Stromal cell of bone marrow (primary cell): ENCODE measurements around the gene SYK.
"Not testable (repeated sequence)": the region's sequence is repeated elsewhere in the genome, so short reads cannot be mapped to it uniquely, and the experiment has no call there.

Source experiments
- DNase-seq: peaks from one replicate; pipeline ENCODE4 v3.0.0-alpha.2; 2012; ENCODE audit warnings: low read depth

The SYK gene

DNA sequence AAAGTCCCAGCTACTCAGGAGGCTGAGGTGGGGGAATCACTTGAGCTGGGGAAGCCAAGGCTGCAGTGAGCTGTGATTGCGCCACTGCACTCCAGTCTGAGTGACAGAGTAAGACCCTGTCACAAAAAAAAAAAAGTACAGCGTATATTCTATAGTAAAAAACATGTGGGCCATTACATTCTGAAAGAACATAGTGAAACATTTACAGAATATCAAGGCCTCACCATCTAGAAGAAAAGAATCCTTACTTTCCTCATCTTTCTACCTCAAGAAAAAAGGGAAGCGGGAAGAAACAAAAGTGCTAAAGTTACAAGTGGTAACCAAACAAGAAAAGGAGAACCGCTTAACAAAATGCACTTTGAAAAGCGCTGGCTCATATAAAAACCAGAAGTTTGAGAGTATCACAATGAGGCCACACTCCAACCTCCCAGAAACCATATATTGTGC is 5.7 kb upstream of the SYK start:
- DNase-seq: no peak

DNA sequence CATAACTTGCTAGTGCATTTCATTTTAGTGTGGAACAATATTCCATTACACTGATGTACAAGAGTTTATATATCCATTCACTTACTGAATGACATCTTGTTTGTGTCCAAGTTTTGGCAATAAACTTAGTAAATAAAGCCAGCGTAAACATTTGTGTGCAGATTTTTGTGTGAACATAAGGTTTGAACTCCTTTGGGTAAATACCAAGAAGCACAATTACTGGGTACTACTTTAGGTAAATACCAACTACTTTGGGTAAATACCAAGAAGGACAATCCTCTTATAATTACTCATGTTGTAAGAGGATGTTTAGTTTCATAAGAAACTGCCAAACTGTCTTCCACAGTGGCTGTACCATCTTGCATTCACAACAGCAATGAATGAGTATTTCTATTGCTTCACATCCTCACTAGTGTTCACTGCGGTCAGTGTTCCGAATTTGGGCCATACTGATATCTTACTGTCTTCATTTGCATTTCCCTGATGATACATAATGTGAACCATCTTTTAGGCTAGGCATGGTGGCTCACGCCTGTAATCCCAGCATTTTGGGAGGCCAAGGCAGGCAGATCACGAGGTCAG is 2.3 kb upstream of the SYK start:
- DNase-seq: no peak

DNA sequence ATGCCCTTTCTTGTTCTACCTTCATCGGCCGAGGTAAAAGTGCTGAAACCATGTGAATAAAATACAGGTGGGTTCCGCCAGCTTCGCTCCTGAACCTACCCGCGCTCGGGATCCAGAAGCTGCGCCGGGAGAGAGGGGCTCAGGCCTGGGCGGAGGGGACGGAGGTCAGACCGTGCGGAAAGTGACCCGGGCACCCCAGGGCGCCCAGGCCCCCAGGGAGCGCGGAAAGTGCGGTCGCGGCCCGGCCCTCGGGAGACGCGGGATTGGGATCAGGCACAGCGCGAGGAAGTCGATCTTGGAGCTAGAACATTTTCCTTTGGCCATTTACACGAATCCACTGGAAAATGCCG is 329 bp downstream of the SYK start:
- no peak for DNase-seq

GRCh38 chr9:90802386-90802985 is 867 bp downstream of the SYK start:
- no peak for DNase-seq

GRCh38 chr9:90803860-90804593 is 2.4 kb downstream of the SYK start:
- no peak for DNase-seq

DNA sequence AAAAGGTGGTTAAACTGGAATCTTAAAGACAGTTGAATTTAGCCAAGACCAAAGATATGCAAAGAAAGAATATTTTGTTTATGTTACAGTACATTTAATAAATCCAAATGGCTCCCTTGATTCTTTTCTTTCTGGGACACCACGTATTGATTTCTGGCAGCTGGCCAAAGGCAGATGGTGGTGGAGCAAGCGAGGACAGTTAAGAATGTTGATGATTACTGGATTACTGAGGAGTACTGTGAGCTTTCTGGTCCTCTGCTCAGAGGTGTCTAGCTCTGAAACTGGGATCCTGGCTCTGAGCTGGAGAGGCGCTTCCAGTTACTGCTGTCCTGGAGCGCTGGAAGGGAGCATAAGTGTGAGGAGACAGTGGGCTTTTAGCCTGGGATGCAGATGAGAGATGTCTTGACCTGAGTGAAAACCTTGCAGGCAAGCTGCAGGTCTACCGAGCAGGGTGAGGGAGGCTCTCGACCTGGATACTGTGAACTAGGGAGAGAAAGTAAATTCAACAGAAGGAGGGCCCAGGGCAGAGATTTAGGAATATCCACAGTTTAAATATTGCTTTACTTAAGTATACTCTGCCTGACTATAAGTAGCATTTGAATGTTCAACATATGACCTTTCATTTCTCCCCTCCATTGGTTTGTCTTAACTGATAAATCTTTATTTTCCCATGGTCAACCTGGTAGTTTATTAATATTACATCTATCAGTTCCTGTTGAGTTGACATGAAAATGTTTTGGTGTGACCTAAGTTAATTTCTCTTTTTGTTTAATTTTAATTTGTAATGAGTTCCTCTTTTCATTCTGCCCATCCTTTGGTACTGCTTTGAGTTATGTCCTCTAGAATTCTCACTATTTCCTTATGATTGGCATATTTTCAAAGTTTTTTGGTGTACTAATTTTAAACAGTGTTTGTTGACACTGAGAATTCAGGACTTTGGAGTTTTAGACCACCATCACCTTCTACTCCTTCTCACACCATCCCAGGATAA is 3.7 kb downstream of the SYK start:
- DNase-seq: no peak

GRCh38 chr9:90807006-90807405 is 5.4 kb downstream of the SYK start:
- no peak for DNase-seq

DNA sequence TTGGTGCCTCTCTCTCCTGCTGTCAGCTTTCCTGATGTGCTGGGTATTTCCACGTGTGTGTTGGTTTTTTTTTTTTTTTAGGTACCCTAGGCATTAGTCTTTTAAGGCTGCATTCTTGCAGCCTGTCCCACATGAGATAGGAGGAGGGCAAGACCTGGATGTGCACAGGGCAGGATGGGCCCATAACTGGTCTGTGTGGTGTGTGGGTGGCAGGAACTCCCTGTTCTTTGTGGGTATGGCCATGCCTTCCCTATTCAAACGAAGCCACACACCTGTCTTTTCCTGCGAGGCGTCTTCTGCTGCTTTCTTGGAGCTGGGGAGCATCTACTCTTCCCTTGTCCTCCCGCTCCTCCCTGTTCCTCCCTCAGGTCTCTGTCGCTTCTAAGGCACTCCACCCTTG is 6.8 kb downstream of the SYK start:
- no peak for DNase-seq

DNA sequence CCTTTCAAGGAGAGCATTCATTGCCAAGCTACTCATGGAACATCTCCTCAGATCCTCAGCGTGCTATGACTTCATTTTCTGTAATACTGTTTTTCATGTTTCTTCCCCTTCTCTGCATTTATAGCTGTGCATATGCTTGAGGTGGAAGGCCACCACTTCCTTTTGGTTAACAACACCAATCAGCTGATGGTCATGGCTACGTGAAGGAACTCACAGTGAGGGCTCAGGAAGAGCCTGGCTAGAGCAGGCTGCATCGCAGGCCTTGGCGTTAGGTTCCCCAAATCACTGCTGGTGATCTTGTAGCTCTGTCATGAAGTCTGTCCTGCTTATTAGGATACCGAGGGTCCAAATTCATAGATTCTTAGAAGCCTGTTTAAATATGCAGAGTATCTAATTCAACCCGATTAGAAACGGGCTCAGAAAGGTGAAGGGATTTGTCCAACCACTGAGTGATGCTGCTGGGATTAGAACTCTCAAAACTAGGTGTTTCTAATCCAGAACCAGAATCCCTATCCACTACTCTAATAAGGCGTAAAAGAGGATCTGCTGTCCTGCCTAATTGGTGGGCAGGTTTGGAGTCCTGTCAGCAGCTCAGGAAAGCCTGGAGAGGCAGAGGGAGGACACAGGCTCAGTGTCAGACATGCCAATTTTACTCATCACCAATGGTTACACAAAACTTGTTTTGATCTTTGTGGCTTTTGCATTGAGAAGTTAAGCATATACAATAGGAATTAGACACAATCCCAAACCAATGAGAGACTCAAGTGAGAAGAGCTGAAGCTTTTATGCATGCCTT is 7.5 kb downstream of the SYK start:
- no peak for DNase-seq

DNA sequence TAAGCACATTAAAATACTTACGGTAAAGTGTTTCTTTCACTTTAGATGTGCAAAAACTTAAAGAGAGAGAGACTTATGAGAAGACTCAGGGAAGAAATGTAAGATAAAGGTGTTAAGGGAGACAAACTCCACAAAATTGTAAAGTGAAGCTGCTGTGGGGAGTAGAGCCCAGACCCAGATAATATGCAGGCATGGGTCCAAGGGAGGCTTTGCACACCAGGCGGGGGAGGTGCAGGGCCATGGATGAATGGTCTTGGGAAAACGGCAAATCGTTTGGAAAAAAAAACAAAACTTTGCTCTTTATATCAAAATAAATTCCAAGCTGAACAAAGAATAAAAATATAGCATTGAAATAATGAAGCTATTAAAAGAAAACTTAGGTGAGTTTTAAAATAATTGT is 9.1 kb downstream of the SYK start:
- DNase-seq: no peak

DNA sequence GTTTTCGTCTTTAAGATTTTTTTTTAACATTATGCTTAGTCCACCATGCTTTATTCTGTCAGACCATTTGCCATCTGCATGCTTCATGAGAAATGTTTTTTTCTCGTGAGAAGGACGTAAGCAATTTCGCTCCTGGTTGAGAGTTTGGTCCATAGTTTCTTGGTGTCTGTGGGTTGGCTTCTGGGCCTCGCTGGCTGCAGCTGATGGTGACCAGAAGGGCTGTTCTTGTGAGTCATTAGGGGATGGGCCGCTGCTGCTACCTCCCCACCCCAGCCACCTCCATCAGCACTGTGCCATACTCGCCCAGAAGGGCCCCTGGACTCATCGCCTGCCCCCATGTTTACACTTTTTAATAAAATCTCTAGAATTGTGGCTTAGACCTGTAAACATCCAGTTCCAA is 11.4 kb downstream of the SYK start:
- DNase-seq: no peak

DNA sequence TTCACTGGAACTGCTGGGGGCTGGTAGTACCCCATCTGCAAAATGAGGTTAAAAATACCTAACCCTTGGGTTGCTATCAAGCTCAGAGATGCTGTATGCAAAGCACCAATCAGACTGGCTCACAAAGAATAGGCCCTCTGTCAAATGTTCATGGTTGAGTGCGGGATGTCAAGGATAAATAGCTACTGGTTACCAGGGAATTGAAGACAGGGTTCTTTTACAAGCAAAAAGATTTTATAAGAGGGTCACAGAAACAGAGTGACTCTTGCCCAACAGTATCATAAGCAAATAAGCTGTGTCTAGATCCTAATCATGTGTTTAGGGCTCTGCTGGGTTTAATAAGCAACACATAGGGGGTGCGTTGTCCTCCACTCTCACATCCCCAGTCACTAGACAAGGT is 11.9 kb downstream of the SYK start:
- no peak for DNase-seq

- DNase-seq: no peak
Measured at GRCh38 chr9:90814355-90814754, 12.7 kb downstream of the SYK start.

DNA sequence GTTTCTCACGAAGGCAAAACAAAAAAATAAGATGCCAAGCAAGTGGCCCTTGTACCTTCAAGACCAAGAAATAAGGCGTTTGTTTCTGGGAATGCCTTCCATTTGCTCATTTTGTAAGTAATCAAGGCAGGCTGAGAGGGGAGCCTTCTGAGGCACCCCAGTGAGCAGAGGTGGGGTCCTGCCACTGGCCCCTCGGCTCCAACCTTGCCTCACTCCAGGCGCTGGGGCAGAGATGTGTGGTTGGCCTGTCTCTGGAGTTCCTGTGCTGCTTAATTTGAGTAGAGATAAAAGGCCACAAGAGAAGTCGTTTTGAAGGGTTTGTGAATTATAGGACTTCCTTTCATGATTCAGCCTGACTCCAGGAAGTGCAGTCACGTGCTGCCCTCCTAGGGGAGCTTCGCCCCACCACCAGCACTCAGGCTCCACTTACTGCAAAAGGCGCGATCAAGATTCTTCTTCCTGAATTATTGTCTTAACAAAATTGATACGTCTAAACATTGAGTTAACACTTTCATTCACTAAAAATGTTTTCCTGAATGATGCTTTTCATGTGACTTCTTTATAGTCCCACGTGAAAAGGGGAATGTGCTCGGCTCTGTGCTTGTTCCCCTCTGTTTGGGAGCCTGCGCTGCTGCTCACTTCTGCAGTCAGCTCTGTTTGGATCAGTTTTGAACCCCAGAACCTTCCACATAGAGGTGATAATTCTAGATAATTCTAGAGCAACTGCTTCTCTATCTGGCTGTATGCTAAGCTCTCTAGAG is 13.7 kb downstream of the SYK start:
- DNase-seq: no peak

GRCh38 chr9:90815944-90816357 is 14.3 kb downstream of the SYK start:
- no peak for DNase-seq

DNA sequence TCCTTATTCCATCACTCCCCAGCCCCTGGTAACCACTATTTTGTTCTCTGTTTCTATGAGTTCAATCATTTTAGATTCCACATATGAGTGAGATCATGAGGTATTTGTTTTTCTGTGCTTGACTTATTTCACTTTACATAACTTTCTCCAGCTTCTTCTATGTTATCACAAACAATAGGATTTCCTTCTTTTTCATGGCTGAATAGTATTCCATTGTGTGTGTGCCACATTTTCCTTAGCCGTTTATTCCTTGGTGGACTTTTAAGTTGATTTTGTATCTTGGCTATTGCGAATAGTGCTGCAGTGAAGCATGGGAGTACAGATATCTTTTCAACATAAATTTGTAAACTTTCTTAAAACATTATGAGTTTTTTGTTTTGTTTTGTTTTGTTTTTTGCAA is 15.1 kb downstream of the SYK start:
- DNase-seq: no peak

- no peak for DNase-seq
Measured at GRCh38 chr9:90818279-90818678, 16.7 kb downstream of the SYK start.

DNA sequence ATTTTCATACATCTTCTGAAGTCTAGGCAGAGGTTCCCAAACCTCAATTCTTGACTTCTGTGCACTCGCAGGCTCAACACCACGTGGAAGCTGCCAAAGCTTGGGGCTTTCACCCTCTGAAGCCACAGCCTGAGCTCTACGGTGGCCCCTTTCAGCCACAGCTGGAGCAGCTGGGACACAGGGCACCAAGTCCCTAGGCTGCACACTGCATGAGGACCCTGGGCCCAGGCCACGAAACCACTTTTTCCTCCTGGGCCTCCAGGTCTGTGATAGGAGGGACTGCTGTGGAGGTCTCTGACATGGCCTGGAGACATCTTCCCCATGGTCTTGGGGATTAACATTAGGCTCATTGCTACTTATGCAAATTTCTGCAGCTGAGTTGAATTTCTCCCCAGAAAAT is 18.8 kb downstream of the SYK start:
- not testable (repeated sequence) for DNase-seq

DNA sequence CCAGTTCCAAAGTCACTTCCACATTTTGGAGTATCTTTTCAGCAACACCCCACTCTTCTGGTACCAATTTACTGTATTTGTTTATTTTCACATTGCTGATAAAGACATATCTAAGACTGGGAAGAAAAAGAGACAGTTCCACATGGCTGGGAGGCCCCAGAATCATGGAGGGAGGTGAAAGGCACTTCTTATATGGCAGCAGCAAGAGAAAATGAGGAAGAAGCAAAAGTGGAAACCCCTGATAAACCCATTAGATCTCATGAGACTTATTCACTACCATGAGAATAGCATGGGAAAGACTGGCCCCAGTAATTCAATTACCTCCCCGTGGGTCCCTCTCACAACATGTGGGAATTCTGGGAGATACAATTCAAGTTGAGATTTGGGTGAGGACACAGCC is 19.6 kb downstream of the SYK start:
- DNase-seq: not testable (repeated sequence)

DNA sequence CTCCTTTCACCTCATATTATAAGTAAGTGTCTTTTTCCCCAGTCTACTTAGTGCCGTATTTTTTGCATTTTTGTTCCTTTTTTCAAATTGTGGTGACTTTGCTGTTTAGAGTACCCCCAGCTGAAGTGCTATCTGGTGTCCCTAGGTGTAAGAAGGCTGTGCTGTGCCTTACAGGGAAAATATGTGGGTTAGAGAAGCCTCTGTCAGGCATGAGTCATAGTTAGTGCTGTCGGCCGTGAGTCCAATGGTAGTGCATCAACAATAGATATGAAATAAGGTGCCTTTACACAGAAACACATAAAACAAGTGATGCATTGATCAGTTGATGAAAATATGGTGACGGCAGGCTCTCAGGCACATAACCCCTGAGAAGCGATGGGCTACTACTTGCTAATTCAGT is 20.1 kb downstream of the SYK start:
- no peak for DNase-seq

GRCh38 chr9:90822866-90823265 is 21.2 kb downstream of the SYK start:
- no peak for DNase-seq
